Kidney (tissue), 14 donors: Measurements from ENCODE around the gene CCDC159. TPM values are rescaled to one million over a fixed set of nuclear protein-coding genes. Genes with fewer than 3 reads are reported as not detected.
"Not testable (repeated sequence)": the region's sequence is repeated elsewhere in the genome, so short reads cannot be mapped to it uniquely, and the experiment has no call there.

Source experiments
- DNase-seq, 5 donors: peaks; one replicate each; pipeline ENCODE4 v3.0.0-alpha.2; 2013 to 2020
- FAIRE-seq: peaks from 2 replicates; lab custom pipeline; 2012; peaks lifted over from hg19 to GRCh38; lab: Jason Lieb, UNC
- H3K27ac ChIP-seq, 2 donors: one replicate each; pipeline ENCODE4 v1.7.0; 2013; ENCODE audit warnings: low read depth in 2 of 2, low read length in 2 of 2, inconsistent platforms in 1 of 2
- H3K27me3 ChIP-seq: one replicate; pipeline ENCODE4 v1.7.1; 2013; ENCODE audit warnings: low read length, inconsistent platforms; ENCODE audit not compliant: control insufficient read depth, insufficient read depth
- H3K36me3 ChIP-seq, 3 donors: one replicate each; pipeline versions ENCODE4 v1.7.0 to v1.7.1; 2013; ENCODE audit warnings: low read length in 3 of 3, control low read depth in 1 of 3, inconsistent platforms in 1 of 3; ENCODE audit not compliant: insufficient read depth in 3 of 3, control insufficient read depth in 2 of 3
- H3K4me1 ChIP-seq, 3 donors: one replicate each; pipeline versions ENCODE4 v1.7.0 to v1.7.1; 2013; ENCODE audit warnings: low read length in 3 of 3, inconsistent platforms in 1 of 3, low read depth in 1 of 3; ENCODE audit not compliant: control insufficient read depth in 2 of 3, insufficient read depth in 2 of 3
- H3K4me3 ChIP-seq, 3 donors: one replicate each; pipeline versions ENCODE4 v1.7.0 to v1.8.1; 2013; ENCODE audit warnings: low read length in 3 of 3, control low read depth in 1 of 3, inconsistent platforms in 1 of 3
- H3K9ac ChIP-seq, 3 donors: one replicate each; pipeline versions ENCODE4 v1.7.0 to v1.7.1; 2013; ENCODE audit warnings: low read length in 3 of 3, control low read depth in 1 of 3, inconsistent platforms in 1 of 3
- H3K9me3 ChIP-seq, 3 donors: one replicate each; pipeline versions ENCODE4 v1.7.0 to v1.7.1; 2013; ENCODE audit warnings: low read length in 3 of 3, control low read depth in 1 of 3, inconsistent platforms in 1 of 3; ENCODE audit not compliant: control insufficient read depth in 2 of 3, insufficient read depth in 1 of 3
- intact Hi-C: fragments of 100-400 bp; cut with DNase I; formaldehyde crosslinking; loops from one replicate; pipeline ENCODE4 v1.11.1; 2022
- polyA plus RNA-seq: library from polyadenylated mRNA; stranded (reverse); fragments of 350-450 nt; fragmentation: Illumina TruSeq; extraction: RNeasy Lipid Tissue Mini Kit (QIAGEN cat#74804); gene quantifications from one replicate; pipeline ENCODE4 v1.2.3, GENCODE V29; 2014; ENCODE audit warnings: low read depth, low replicate concordance; ENCODE audit not compliant: insufficient read depth
- total RNA-seq: library from RNA; stranded (reverse); fragmentation: NEBNext Ultra II Directional; extraction: Animal tissue kit (Norgen Biotek cat#: 25700); gene quantifications from one replicate; pipeline ENCODE4 v1.2.1, GENCODE V29; 2021
- TF ChIP-seq, protein P1 (sequence below): IDR thresholded peaks from 3 replicates; pipeline ENCODE4 v1.5.1; 2012; ENCODE audit warnings: mild to moderate bottlenecking, moderate library complexity, borderline replicate concordance; ENCODE audit not compliant: insufficient read depth; ENCODE audit errors: extremely low read depth
- donor health status: control.
- donor health status: control.
- donor health status: control.
- donor health status: control.
- donor health status: control.
- donor health status: DM: yes; HTN: yes; CAD: no.
- donor health status: Normal renal cell carcinoma (clear cell type).

The CCDC159 gene
- total and polyA plus RNA-seq, 2 donors from 2014 or later, result 28.9 to 50.7 TPM

DNA sequence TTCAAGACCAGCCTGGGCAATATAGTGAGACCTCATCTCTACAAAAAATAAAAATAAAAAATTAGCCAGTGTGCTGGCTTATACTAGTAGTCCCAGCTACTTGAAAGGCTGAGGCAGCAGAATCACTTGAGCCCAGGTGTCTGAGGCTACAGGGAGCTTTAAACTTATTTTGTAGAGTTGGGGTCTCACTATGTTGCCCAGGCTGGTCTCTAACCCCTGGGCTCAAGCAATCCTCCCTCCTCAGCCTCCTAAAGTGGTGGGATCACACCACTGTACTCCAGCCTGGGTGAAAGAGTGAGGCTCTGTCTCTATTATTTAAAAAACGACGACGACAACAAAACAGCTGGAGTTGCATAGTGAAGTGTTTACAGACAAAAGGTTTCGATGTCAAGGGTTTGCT is 14.8 kb upstream of the CCDC159 start:
- TF ChIP-seq, protein P1, sequence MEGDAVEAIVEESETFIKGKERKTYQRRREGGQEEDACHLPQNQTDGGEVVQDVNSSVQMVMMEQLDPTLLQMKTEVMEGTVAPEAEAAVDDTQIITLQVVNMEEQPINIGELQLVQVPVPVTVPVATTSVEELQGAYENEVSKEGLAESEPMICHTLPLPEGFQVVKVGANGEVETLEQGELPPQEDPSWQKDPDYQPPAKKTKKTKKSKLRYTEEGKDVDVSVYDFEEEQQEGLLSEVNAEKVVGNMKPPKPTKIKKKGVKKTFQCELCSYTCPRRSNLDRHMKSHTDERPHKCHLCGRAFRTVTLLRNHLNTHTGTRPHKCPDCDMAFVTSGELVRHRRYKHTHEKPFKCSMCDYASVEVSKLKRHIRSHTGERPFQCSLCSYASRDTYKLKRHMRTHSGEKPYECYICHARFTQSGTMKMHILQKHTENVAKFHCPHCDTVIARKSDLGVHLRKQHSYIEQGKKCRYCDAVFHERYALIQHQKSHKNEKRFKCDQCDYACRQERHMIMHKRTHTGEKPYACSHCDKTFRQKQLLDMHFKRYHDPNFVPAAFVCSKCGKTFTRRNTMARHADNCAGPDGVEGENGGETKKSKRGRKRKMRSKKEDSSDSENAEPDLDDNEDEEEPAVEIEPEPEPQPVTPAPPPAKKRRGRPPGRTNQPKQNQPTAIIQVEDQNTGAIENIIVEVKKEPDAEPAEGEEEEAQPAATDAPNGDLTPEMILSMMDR, result no peak
- intact Hi-C loops, result no loop called here
- FAIRE-seq (no peak), DNase-seq (no peak)
- Histone ChIP-seq H3K27me3 (no peaks in the 10 kb centered on the region), H3K9ac (no peak overlapping the region), H3K27ac (no peak overlapping the region), H3K4me3 (no peak overlapping the region), H3K4me1 (no peaks in the 10 kb centered on the region), H3K36me3 (peaks cover 4 to 7% (median 4%) of the 10 kb centered on the region in 3 donors), H3K9me3 (no peaks in the 10 kb centered on the region)

DNA sequence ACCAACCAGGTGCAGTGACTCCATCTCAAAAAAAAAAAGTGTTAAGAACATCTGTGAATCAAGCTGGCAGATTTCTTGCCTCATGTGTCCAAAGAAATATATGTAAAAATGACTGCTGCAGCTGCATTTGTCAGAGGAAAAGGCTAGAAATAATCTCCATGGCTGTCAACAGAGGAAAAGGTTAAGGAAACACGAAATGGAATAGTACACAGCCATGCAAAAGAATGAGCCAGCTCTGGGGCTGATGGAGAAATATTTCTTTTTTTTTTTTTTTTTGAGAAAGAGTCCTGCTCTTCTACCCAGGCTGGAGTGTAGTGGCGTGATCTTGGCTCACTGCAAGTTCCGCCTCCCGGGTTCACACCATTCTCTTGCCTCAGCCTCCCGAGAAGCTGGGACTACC is 13.5 kb upstream of the CCDC159 start:
- peaks cover 4 to 7% (median 4%) of the 10 kb centered on the region in 3 donors for H3K36me3 ChIP-seq
- no peak overlapping the region for H3K9ac ChIP-seq
- no peak overlapping the region for H3K4me3 ChIP-seq
- H3K4me1 ChIP-seq, result no peaks in the 10 kb centered on the region
- TF ChIP-seq, protein P1, result no peak
- no peaks in the 10 kb centered on the region for H3K9me3 ChIP-seq
- no peak for FAIRE-seq
- intact Hi-C loops, result no loop called here
- no peak overlapping the region for H3K27ac ChIP-seq
- no peak for DNase-seq
- H3K27me3 ChIP-seq, result no peaks in the 10 kb centered on the region

DNA sequence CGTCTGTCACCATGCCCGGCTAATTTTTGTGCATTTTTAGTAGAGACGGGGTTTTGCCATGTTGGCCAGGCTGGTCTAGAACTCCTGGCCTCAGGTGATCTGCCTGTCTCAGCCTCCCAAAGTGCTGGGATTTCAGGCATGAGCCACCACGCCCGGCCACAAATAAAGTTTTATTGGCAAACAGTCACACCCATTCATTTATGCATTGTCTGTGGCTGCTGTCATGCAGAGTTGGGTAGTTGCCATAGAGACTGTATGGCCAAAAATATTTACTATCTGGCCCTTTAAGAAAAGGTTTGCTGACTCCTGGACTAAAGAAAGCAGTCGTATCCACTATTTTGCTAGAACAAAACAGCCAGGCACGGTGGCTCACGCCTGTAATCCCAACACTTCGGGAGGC is 12.5 kb upstream of the CCDC159 start:
- DNase-seq, H3K27me3 ChIP-seq, FAIRE-seq, H3K9ac ChIP-seq, H3K9me3 ChIP-seq, H3K36me3 ChIP-seq, intact Hi-C loops, H3K4me3 ChIP-seq, H3K4me1 ChIP-seq, H3K27ac ChIP-seq: not testable (repeated sequence)

DNA sequence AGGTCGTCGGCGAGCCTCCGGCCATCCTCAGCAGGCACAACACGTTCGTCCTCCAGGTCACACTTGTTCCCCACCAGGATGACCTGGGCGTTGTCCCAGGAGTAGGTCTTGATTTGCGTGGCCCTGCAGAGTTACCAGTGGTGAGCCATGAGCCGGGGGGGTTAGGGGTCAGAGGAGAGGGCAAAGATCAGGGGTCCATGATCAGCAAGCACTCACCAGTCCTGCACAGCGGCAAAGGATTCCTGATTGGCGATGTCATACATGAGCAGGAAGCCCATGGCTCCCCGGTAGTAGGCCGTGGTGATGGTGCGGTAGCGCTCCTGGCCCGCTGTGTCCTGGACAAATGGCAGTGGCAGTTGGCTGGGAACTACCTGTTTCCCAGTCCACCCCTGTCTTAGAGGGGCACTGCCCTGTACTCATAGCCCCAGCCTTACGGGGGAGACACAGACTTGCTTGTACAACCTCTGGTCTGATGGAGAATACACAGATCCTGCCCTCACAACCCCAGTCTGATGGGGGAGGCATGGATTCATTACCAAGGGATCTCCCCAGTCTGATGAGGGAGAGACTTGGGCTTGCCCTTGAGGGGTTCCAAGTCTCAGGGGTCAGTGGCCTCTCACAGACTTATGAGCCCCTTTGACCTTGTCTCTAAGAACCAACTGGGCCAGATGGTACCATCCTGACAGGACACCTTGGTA is 10.7 kb upstream of the CCDC159 start:
- H3K4me3 ChIP-seq, result no peak overlapping the region
- TF ChIP-seq, protein P1, result no peak
- FAIRE-seq (no peak), DNase-seq (no peak)
- H3K9ac ChIP-seq, result no peak overlapping the region
- H3K4me1 ChIP-seq, result peaks cover 0 to 9% (median 4%) of the 10 kb centered on the region in 3 donors
- intact Hi-C loops, result no loop called here
- no peaks in the 10 kb centered on the region for H3K27me3 ChIP-seq
- H3K9me3 ChIP-seq, result no peaks in the 10 kb centered on the region
- H3K36me3 ChIP-seq, result peaks cover 0 to 7% (median 4%) of the 10 kb centered on the region in 3 donors
- H3K27ac ChIP-seq, result no peak overlapping the region
